HEK293 (cell line): Measurements from ENCODE around the gene CLDN6.

Experiments
- CTCF ChIP-seq: fragments of 450-650 bp; formaldehyde crosslinking; IDR thresholded peaks from 2 replicates; pipeline ENCODE4 v1.5.1; 2016; ENCODE audit warnings: missing biosample characterization, missing genetic modification characterization
- GLI4 ChIP-seq: fragments of 450-650 bp; formaldehyde crosslinking; IDR thresholded peaks from 2 replicates; pipeline ENCODE4 v1.5.1; 2016; ENCODE audit warnings: missing biosample characterization, missing genetic modification characterization
- ZNF24 ChIP-seq: fragments of 450-650 bp; formaldehyde crosslinking; IDR thresholded peaks from 2 replicates; pipeline ENCODE4 v1.5.1; 2016; ENCODE audit warnings: missing biosample characterization, missing genetic modification characterization
- ZNF274 ChIP-seq, 2 experiments: fragments of 200-500 bp in 1 of 2; fragments of 450-650 bp in 1 of 2; sonication (Bioruptor generic) in 1 of 2; formaldehyde crosslinking in 1 of 2; IDR thresholded peaks; 2 replicates each; pipeline versions ENCODE4 v1.5.1 to v1.6.1; 2014 to 2016; ENCODE audit warnings: borderline replicate concordance in 1 of 2, inconsistent platforms in 1 of 2, low read length in 1 of 2, missing biosample characterization in 1 of 2, missing genetic modification characterization in 1 of 2
- ZNF391 ChIP-seq: fragments of 450-650 bp; formaldehyde crosslinking; IDR thresholded peaks from 2 replicates; pipeline ENCODE4 v1.5.1; 2016; ENCODE audit warnings: low read depth, missing biosample characterization, missing genetic modification characterization, borderline replicate concordance
- ZNF664 ChIP-seq: fragments of 450-650 bp; formaldehyde crosslinking; IDR thresholded peaks from 2 replicates; pipeline ENCODE4 v1.5.1; 2016; ENCODE audit warnings: missing biosample characterization, missing genetic modification characterization
- ZNF76 ChIP-seq: fragments of 450-650 bp; formaldehyde crosslinking; IDR thresholded peaks from 2 replicates; pipeline ENCODE4; 2016; ENCODE audit warnings: low read depth, missing biosample characterization, missing genetic modification characterization, borderline replicate concordance
- ZNF785 ChIP-seq: fragments of 450-650 bp; formaldehyde crosslinking; IDR thresholded peaks from 2 replicates; pipeline ENCODE4 v1.5.1; 2016; ENCODE audit warnings: missing biosample characterization, missing genetic modification characterization

GRCh38 chr16:2966808-2967191 lies 51.2 kb downstream of the CLDN6 start:
- TF ChIP-seq ZNF76 (tag by site-specific recombination) (no peak), ZNF391 (no peak), ZNF274 (IDR thresholded peaks at IDR 0.05; ENCODE audit: low read length) (no peak), ZNF274 (tag by site-specific recombination; IDR thresholded peaks at IDR 0.05; ENCODE audit: borderline replicate concordance) (no peak), GLI4 (tag by site-specific recombination) (no peak), CTCF (tag by site-specific recombination) (no peak), ZNF664 (tag by site-specific recombination) (no peak), ZNF785 (tag by site-specific recombination) (no peak), ZNF24 (no peak)
